ENCODE results near the gene LIMS2. TPM values are rescaled to one million over a fixed set of nuclear protein-coding genes. Genes with fewer than 3 reads are reported as not detected.

Gene LIMS2
- total and polyA plus RNA-seq, 2 of the 8 experiments (the other 6 are each of a cell fraction or from before 2014, with no cell fraction given), result 3.3 to 4.8 TPM

- ChIA-PET CTCF (ENCODE audit: partially characterized antibody) (interaction anchor here (1.2 to 4.1 kb wide), 3 partner anchors 14 to 69 kb away, joined by 3 to 15 read pairs (median 4); no protein-coding TSS in a partner anchor), POLR2A (ENCODE audit: partially characterized antibody) (no interaction called here)
- H4K5ac ChIP-seq (ENCODE audit: insufficient read length, low read depth, low read length), result no peak overlapping the region
- H3K4me3 ChIP-seq (ENCODE audit: extremely low read depth in 1 of 4, insufficient read depth in 2 of 4, low read depth in 3 of 4, low read length in 4 of 4), result no peak overlapping the region
- H3K4ac ChIP-seq (replicated peaks; ENCODE audit: insufficient read length, low read depth, low read length), result no peak overlapping the region
- no peak overlapping the region for H4K8ac ChIP-seq (ENCODE audit: extremely low read depth, insufficient read depth, low read length)
- H3K56ac ChIP-seq (replicated peaks; ENCODE audit: insufficient read length, low read depth, low read length), result no peak overlapping the region
- no peak overlapping the region for H2AK5ac ChIP-seq (ENCODE audit: low read depth, low read length)
- H3K14ac ChIP-seq (ENCODE audit: insufficient read length), result no peak overlapping the region
- no peak overlapping the region for H3K23ac ChIP-seq (ENCODE audit: insufficient read length)
- H3K9ac ChIP-seq (replicated peaks in 1 of 4; ENCODE audit: extremely low read depth in 1 of 4, low read depth in 3 of 4, low read length in 3 of 4), result no peak overlapping the region
- H3K4me1 ChIP-seq (replicated peaks in 1 of 4; ENCODE audit: control insufficient read depth in 3 of 4, insufficient read depth in 4 of 4, low read length in 3 of 4), result peaks cover 0 to 3% (median 0%) of the 10 kb centered on the region in 4 experiments; a peak in 5 of 7 replicates
- no peak overlapping the region for H4K91ac ChIP-seq (replicated peaks; ENCODE audit: insufficient read length, low read length)
- no peak overlapping the region for H2BK20ac ChIP-seq (ENCODE audit: low read length)
- no peak overlapping the region for H3K27ac ChIP-seq (ENCODE audit: low read depth, low read length)
- H3K23me2 ChIP-seq (ENCODE audit: low read depth, low read length), result peaks cover 3% of the 10 kb centered on the region; the same call in 1 of the 2 replicates
- no peak overlapping the region for H3K4me2 ChIP-seq (ENCODE audit: insufficient read depth in 1 of 2, low read depth in 2 of 2, low read length in 2 of 2)
- FAIRE-seq (no peak), DNase-seq (ENCODE audit: low read depth in 1 of 2, low spot score in 2 of 2) (no peak)
- TF ChIP-seq POU5F1 (IDR thresholded peaks at IDR 0.05; ENCODE audit: low read depth, low read length), result no peak
- no peak for TF ChIP-seq SIRT6 (IDR thresholded peaks at IDR 0.05; ENCODE audit: low read length)
- no peak for TF ChIP-seq CHD2 (IDR thresholded peaks at IDR 0.05; ENCODE audit: low read length)
- TF ChIP-seq SP1 (IDR thresholded peaks at IDR 0.05; ENCODE audit: low read depth, low read length), result no peak
- TF ChIP-seq SUZ12 (IDR thresholded peaks at IDR 0.05; ENCODE audit: low read length), result no peak
- no peak overlapping the region for H3K18ac ChIP-seq (ENCODE audit: extremely low read depth, low read length)
- no peaks in the 10 kb centered on the region for H3K79me2 ChIP-seq (ENCODE audit: control insufficient read depth in 1 of 2, insufficient read depth in 2 of 2, low read length in 2 of 2)
- H2BK15ac ChIP-seq (ENCODE audit: low read length), result no peak overlapping the region
- H2BK12ac ChIP-seq (ENCODE audit: low read depth, low read length), result no peak overlapping the region
- H3K36me3 ChIP-seq (ENCODE audit: control insufficient read depth in 2 of 4, insufficient read depth in 4 of 4, low read length in 3 of 4), result no peaks in the 10 kb centered on the region
- no peak overlapping the region for H2BK5ac ChIP-seq (ENCODE audit: low read depth, low read length)
- WGBS, 2 experiments (ENCODE audit: extremely low coverage in 1 of 2, insufficient coverage in 1 of 2, insufficient read length in 1 of 2, insufficient replicate concordance in 2 of 2, low coverage in 1 of 2, low lambda C conversion rate in 2 of 2, missing lambda C conversion rate in 1 of 2), result 94% methylated on average over 10 of the region's 10 CpGs; no CpG with 5 or more reads in 1 of the 2 experiments
- H3K27me3 ChIP-seq (replicated peaks in 1 of 4; ENCODE audit: control insufficient read depth in 3 of 4, extremely low read depth in 1 of 4, insufficient read depth in 3 of 4, low read length in 3 of 4), result peaks cover 9 to 25% (median 19%) of the 10 kb centered on the region in 4 experiments
- H2BK120ac ChIP-seq (replicated peaks; ENCODE audit: low read depth, low read length), result no peak overlapping the region
- H4K20me1 ChIP-seq (replicated peaks in 1 of 2; ENCODE audit: control insufficient read depth in 1 of 2, insufficient read depth in 2 of 2, low read length in 2 of 2), result peaks cover 0 to 1% of the 10 kb centered on the region in 2 experiments
- H2AFZ ChIP-seq (ENCODE audit: low read length), result no peak overlapping the region
- no peaks in the 10 kb centered on the region for H3K9me3 ChIP-seq (ENCODE audit: insufficient read depth in 2 of 2, low read depth in 1 of 2, low read length in 1 of 2)
- H3K79me1 ChIP-seq (ENCODE audit: low read depth, low read length), result no peaks in the 10 kb centered on the region
Measured at GRCh38 chr2:127660291-127660578, 15.1 kb downstream of the LIMS2 start.
